HuH-7 (cell line): ENCODE data around the gene DIP2B.
"Not testable (repeated sequence)": the region's sequence is repeated elsewhere in the genome, so short reads cannot be mapped to it uniquely, and the experiment has no call there.

Experiments
- DNase-seq: peaks from one replicate; pipeline ENCODE4 v3.0.0; 2011; ENCODE audit warnings: low spot score

The DIP2B gene, protein sequence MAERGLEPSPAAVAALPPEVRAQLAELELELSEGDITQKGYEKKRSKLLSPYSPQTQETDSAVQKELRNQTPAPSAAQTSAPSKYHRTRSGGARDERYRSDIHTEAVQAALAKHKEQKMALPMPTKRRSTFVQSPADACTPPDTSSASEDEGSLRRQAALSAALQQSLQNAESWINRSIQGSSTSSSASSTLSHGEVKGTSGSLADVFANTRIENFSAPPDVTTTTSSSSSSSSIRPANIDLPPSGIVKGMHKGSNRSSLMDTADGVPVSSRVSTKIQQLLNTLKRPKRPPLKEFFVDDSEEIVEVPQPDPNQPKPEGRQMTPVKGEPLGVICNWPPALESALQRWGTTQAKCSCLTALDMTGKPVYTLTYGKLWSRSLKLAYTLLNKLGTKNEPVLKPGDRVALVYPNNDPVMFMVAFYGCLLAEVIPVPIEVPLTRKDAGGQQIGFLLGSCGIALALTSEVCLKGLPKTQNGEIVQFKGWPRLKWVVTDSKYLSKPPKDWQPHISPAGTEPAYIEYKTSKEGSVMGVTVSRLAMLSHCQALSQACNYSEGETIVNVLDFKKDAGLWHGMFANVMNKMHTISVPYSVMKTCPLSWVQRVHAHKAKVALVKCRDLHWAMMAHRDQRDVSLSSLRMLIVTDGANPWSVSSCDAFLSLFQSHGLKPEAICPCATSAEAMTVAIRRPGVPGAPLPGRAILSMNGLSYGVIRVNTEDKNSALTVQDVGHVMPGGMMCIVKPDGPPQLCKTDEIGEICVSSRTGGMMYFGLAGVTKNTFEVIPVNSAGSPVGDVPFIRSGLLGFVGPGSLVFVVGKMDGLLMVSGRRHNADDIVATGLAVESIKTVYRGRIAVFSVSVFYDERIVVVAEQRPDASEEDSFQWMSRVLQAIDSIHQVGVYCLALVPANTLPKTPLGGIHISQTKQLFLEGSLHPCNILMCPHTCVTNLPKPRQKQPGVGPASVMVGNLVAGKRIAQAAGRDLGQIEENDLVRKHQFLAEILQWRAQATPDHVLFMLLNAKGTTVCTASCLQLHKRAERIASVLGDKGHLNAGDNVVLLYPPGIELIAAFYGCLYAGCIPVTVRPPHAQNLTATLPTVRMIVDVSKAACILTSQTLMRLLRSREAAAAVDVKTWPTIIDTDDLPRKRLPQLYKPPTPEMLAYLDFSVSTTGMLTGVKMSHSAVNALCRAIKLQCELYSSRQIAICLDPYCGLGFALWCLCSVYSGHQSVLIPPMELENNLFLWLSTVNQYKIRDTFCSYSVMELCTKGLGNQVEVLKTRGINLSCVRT (N-terminal part only)

DNA sequence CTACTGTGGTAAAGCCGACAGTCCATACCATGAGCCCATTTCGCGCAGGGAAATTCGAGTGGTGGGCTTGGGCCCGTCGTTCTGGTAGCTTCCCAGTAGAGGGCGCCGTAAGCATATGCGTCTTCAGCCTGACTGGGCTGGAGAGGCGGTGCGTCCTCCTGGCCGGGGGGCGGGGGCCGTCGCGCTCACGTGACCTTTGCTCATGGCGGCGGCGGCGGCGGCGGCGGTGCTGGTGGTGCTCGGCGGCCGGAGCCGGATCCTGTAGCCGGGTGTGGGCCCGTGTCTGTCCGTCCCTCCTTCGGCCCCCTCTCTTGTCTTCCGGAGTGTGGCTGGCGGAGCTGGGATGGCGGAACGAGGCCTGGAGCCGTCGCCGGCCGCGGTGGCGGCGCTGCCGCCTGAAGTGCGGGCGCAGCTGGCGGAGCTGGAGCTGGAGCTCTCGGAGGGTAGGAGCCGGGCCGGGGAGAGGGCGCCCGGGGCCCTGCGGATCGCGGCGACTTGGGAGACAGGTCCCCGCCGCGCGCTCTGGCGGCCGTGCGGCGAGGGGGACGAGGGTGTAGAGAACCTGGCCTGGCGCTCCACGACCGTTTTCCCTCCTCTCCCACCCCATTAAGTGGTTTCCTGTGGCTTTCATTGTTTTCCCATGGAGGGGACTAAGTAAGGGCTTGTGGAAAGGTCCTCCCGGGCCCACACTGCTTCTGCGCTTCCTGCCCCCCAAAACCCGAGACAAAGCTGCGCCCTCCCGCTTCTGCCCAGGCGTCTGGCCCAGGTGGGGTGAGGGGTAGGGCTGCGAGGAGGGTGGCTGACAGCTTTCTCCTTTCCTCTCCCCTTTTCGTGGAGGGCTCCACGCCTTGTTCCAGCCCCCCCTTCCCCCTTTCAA, at the start of gene DIP2B:
Gene DIP2B (plus strand): TSS at position 188 of the 877 bp plus-strand sequence. CDS start 156 bp downstream, at position 344.
- DNase-seq: peak; percentile 74

DNA sequence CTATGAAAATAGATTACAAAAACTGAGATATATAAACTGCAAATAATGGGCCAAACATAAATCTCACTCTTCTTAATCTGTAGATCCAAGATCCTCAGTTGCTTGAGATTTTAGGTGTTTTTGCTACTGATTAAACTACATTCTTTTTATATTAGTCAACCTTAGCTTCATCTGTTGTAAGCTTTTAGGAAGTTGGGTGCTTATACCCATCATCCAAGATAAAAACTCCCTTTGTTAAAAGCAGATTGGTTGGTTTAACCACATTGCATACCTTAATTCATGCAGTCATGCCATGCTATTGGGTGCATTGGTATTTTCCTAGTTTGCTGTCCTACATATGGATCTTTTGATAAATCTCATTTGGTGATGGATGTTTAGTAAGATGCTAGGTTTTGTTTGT, 46.2 kb upstream of the DIP2B start:
- DNase-seq: no peak

DNA sequence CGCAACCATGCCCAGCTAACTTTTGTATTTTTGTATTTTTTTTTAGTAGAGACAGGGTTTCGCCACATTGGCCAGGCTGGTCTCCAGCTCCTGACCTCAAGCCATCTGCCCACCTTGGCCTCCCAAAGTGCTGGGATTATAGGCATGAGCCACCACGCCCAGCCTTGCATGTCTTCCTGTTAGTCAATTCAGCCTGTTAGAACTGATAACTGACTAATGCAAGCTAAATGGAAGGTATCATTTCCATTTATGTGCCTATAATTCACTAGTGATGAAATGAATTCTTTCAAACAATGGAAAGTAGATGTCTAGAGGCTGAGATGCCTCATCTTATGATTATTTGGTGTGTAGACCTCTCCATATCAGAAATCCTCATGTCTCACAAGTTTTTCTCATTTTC, 37.3 kb upstream of the DIP2B start:
- no peak for DNase-seq

- no peak for DNase-seq
Measured at GRCh38 chr12:50477241-50477832, 27.4 kb upstream of the DIP2B start.

DNA sequence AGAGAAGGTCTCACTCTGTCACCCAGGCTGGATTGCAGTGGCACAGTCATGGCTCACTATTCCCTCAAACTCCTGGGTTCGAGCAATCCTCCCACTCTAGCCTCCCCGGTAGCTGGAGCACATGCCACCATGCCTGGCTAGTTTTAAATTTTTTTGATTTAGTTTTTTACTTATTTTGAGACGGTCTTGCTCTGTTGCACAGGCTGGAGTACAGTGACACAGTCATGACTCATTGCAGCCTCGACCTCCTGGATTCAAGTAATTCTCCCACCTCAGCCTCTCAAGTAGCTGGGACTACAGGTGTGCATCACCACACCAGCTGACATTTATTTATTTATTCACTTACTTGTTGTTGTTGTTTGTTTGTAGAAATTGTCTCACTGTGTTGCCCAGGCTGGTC, 22.2 kb upstream of the DIP2B start:
- no peak for DNase-seq

GRCh38 chr12:50483488-50483887, 21.3 kb upstream of the DIP2B start:
- DNase-seq: no peak

GRCh38 chr12:50488801-50489200, 16.0 kb upstream of the DIP2B start:
- DNase-seq: no peak

- not testable (repeated sequence) for DNase-seq
Measured at GRCh38 chr12:50498119-50498518, 6.7 kb upstream of the DIP2B start.

GRCh38 chr12:50505675-50506530, 1.1 kb downstream of the DIP2B start:
- DNase-seq: no peak

- no peak for DNase-seq
Measured at GRCh38 chr12:50506753-50507473, 2.1 kb downstream of the DIP2B start.

DNA sequence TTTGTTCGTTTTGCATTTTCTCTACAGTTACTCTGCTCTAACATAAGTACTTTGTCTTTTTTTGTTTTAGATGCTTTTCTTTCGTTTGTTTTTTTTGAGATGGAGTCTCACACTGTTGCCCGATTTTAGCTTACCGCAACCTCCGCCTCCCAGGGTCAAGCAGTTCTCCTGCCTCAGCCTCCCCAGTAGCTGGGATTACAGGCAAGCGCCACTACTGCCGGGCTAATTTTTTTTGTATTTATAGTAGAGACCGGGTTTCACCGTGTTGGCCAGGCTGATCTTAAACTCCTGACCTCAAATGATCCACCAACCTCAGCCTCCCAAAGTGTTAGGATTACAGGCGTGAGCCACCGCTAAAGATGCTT, 2.7 kb downstream of the DIP2B start:
- DNase-seq: no peak

DNA sequence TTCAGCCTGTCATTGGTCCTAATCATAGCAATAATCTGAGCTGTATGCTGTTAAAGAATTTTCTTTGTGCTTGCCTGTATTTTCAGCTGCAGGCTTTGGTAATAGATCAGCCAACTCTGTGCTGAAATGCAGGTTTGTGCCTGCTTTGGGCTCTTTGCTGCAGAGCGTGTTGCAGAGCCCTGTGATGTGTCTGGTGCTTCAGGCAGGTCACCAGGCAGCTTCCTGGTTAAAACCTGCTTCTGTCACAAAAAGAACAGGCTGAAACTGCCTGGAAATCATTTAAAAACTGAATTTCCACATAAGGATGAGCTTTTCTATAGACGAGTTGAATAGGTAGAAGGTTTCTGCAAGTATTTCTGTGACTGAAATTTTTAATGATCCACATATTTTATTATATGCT, 3.1 kb downstream of the DIP2B start:
- DNase-seq: no peak

DNA sequence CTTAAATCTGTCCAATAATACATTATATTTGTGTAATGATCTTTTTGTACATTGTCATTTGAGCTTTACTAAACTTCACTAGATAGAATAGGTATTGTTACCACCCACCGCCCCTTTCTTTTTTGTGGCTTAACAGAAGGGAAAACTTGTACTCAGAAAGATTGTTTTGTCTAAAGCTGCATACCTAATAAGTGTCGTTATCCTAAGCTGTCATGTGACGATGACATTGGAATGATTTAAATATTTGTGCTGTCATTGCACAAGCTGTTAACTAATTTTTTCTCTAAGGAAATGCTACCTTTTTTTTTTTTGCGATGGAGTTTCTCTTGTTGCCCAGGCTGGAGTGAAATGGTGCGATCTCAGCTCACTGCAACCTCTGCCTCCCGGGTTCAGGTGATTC, 3.6 kb downstream of the DIP2B start:
- no peak for DNase-seq

DNA sequence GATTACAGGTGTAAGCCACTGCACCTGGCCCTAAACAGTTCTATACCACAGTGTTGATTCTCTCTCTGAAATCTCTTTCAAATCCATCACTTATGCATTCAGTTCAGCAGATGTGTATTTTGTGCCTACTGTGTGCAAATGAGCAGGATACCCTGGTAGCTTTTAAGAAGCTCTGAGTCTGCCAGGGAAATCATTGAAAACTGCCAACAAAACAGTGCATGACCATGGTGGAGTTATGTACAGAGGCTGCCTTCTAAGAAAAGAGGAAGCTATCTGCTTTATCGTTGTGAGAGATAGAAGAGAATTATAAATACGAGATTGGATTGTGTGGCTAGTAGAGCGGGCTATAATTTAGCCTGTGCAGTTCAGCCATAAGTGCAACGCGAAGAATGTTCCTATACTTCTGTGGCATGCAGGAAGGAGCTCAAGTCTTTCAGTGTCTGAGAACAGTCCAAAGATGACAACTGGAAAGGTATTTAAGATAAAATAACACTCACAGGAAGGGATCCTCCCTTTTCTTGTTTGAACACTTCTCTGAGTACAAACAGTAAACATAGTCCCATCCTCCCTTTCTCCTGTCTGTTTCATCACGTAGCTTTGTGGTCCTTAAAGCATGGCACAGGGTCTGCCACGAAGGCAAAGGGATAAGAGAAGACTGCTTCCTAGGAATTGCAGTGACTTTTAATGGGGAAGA, 4.3 kb downstream of the DIP2B start:
- DNase-seq: no peak

DNA sequence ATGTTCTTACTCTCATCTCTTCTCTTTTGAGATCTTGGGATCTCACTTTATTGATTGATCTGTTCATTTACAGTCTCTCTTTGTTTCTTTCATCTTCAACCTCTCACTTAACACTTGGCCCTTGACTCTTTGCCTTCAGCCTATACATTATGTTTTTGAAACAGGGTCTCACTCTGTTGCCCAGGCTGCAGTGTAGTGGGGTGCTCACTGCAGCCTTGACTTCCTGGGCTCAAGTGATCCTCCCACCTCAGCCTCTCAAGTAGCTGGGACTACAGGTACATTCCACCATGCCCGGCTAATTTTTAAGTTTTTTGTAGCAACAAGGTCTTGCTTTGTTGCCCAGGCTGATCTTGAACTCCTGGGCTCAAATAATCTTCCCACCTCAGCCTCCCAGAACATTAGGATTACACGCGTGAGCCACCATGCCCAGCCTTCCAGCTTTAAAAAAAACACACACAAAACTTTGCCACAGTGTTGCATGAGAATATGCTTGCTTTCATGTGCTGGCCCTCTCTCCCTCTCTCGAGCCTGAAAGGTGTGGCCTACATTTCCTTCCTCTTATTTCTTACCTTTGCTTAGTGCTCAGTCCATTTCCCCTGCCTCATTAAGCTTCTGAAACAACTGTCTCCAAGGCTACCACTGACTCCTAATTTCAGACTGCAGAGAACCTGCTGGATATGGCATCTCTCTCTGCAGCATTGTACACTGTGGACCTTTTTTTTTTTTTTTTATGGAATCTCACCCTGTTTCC, 9.9 kb downstream of the DIP2B start:
- DNase-seq: no peak

- no peak for DNase-seq
Measured at GRCh38 chr12:50515587-50515986, 10.8 kb downstream of the DIP2B start.

DNA sequence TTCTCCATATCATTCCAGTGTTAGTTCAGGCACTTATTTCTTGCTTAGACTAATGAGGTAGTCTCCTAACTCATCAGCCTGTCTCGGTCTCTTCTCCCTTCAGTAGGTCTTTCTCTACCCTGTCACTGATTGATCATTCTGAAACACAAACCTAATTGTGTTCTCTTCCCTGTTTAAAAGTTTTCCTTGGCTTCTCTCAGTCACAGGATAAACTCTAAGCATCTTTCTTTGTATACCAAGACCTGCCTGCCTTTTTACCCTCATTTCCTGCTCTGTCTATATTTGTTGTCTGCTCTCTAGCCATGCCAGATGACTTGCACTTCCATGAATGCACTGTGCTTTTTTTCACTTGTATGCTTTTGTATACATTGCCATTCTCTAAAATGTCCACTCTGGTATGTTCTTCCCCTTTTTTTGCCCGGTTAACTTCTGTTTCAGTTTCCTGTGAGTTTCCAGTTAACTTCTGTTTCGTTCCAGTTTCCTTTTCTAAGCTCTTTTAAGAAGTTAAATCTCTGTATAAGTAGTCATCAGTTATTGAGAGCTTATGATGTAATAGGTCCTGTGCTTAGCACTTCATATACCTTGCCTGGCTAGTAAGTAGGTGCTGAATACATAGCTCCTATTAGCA, 12.8 kb downstream of the DIP2B start:
- DNase-seq: no peak
